Activated CD8-positive, alpha-beta T cell treated with anti-CD3 and anti-CD28 coated beads for 36 hours (primary cell): ENCODE results near the gene KDM2B. TPM values are rescaled to one million over a fixed set of nuclear protein-coding genes. Genes with fewer than 3 reads are reported as not detected.

Experiments used
- ATAC-seq: fragments of 200-7000 bp; cut with Tn5 transposase; one replicate; pipeline ENCODE4 v1.10.0; 2021; ENCODE audit warnings: mild to moderate bottlenecking, moderate library complexity
- CTCF ChIA-PET: fragments of 350-600 bp; sonication (Branson Sonifier 250); formaldehyde crosslinking; loops from one replicate; lab custom pipeline; 2021; ENCODE audit warnings: antibody characterized with exemption; lab: Charles Lee
- POLR2A ChIA-PET: fragments of 350-600 bp; sonication (Branson Sonifier 250); formaldehyde crosslinking; loops from one replicate; lab custom pipeline; 2021; ENCODE audit warnings: antibody characterized with exemption; lab: Charles Lee
- DNase-seq: peaks from one replicate; pipeline ENCODE4 v3.0.0-alpha.2; 2020
- H3K27ac Mint-ChIP-seq: one replicate; pipeline ENCODE4 v1.8.0; 2021; ENCODE audit warnings: mild to moderate bottlenecking, mixed read lengths
- H3K27me3 Mint-ChIP-seq: one replicate; pipeline ENCODE4 v1.8.0; 2021; ENCODE audit warnings: mixed read lengths
- H3K36me3 Mint-ChIP-seq: one replicate; pipeline ENCODE4 v1.8.0; 2021; ENCODE audit warnings: low read depth, mixed read lengths
- H3K4me1 Mint-ChIP-seq: one replicate; pipeline ENCODE4 v1.8.0; 2021; ENCODE audit warnings: low read depth, mixed read lengths
- H3K4me3 Mint-ChIP-seq: one replicate; pipeline ENCODE4 v1.8.0; 2021; ENCODE audit warnings: mild to moderate bottlenecking, moderate library complexity, mixed read lengths
- H3K9me3 Mint-ChIP-seq: one replicate; pipeline ENCODE4 v1.8.0; 2021; ENCODE audit warnings: mixed read lengths
- CTCF ChIP-seq: fragments of 200-600 bp; IDR thresholded peaks from one replicate; pipeline ENCODE4 v1.8.0; 2022; ENCODE audit warnings: antibody characterized with exemption, mild to moderate bottlenecking
- intact Hi-C: fragments of 100-400 bp; cut with micrococcal nuclease; formaldehyde crosslinking; loops from one replicate; pipeline ENCODE4 v1.10.0; 2022
- total RNA-seq, 2 experiments: library from RNA; stranded (reverse); gene quantifications; one replicate each; pipeline ENCODE4 v1.2.3, GENCODE V29; 2021

The KDM2B gene
- total RNA-seq, 2 experiments from 2014 or later = 61.0 to 61.7 TPM

- POLR2A ChIA-PET = no interaction called here
Observed at GRCh38 chr12:121503395-121503794, 77.4 kb downstream of the KDM2B start.

DNA sequence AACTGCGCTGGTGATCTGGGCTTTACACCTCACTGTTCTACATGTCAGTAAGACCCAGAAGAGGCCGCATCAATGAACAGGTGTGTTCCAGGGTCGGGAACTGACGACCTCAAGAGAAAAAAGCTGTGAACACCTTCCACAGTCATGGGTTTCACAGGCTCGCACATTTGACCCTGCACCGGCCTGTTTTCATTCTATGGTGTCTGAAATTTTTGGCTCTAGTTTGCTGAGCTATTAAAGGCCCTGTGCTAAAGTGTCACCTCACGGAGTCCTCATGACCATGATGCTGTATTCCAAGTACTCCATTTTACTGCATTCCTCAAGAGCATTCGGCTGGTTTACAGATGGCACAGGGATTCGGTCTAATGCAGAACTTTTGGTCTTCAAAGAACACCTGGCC lies 78.9 kb downstream of the KDM2B start:
- CTCF ChIA-PET = interaction anchor here (2.4 to 3.9 kb wide), 2 partner anchors 12 to 123 kb away, joined by 6 to 25 read pairs; no protein-coding TSS in a partner anchor
- POLR2A ChIA-PET = interaction anchor here (0.5 kb wide), 1 partner anchor 170 kb away, joined by 3 read pairs; no protein-coding TSS in a partner anchor
- DNase-seq = no peak
- Mint-ChIP-seq H3K27me3 (no peaks in the 10 kb centered on the region), H3K4me3 (no peak overlapping the region), H3K36me3 (peaks cover 2% of the 10 kb centered on the region), H3K9me3 (no peaks in the 10 kb centered on the region), H3K27ac (no peak overlapping the region), H3K4me1 (peaks cover 15% of the 10 kb centered on the region)
- intact Hi-C loops = loop anchor here (10.0 kb wide), 2 partner anchors 83 to 123 kb away; partner anchors contain the start of genes KDM2B and ORAI1
- no peak for ATAC-seq
- no peak for TF ChIP-seq CTCF

More at GRCh38 chr12:121503395-121503794, 77.4 kb downstream of the KDM2B start:
- ATAC-seq (no peak), DNase-seq (no peak)
- peaks cover 13% of the 10 kb centered on the region for H3K4me1 Mint-ChIP-seq
- CTCF ChIA-PET = interaction anchor here (1.2 to 2.4 kb wide), 5 partner anchors 9 to 178 kb away, joined by 3 to 6 read pairs (median 5); no protein-coding TSS in a partner anchor
- peaks cover 6% of the 10 kb centered on the region for H3K36me3 Mint-ChIP-seq
- H3K9me3 Mint-ChIP-seq = no peaks in the 10 kb centered on the region
- no peak overlapping the region for H3K4me3 Mint-ChIP-seq
- H3K27ac Mint-ChIP-seq = peak overlapping the region; percentile 49
- no peaks in the 10 kb centered on the region for H3K27me3 Mint-ChIP-seq
- intact Hi-C loops = loop anchor here (10.0 kb wide), 2 partner anchors 81 to 121 kb away; partner anchors contain the start of genes KDM2B and ORAI1
- no peak for TF ChIP-seq CTCF

- ChIA-PET CTCF (interaction anchor here (0.6 to 3.9 kb wide), 26 partner anchors 9 to 212 kb away, joined by 3 to 25 read pairs (median 4); partner anchors contain the start of gene MORN3), POLR2A (interaction anchor here (1.1 kb wide), 1 partner anchor 19 kb away, joined by 3 read pairs; no protein-coding TSS in a partner anchor)
- peak; percentile 80 for DNase-seq
- peaks cover 2% of the 10 kb centered on the region for H3K36me3 Mint-ChIP-seq
- H3K27me3 Mint-ChIP-seq = no peaks in the 10 kb centered on the region
- H3K4me1 Mint-ChIP-seq = peaks cover 17% of the 10 kb centered on the region
- H3K4me3 Mint-ChIP-seq = no peak overlapping the region
- intact Hi-C loops = loop anchor here (5.0 to 10.0 kb wide), 4 partner anchors 32 to 185 kb away; partner anchors contain the start of genes KDM2B and ORAI1
- H3K27ac Mint-ChIP-seq = no peak overlapping the region
- no peaks in the 10 kb centered on the region for H3K9me3 Mint-ChIP-seq
- peak; percentile 78 for ATAC-seq
- TF ChIP-seq CTCF = peak; percentile 99
Observed at GRCh38 chr12:121499929-121500793, 80.7 kb downstream of the KDM2B start.

GRCh38 chr12:121495746-121496145 lies 85.1 kb downstream of the KDM2B start:
- peaks cover 7% of the 10 kb centered on the region for H3K36me3 Mint-ChIP-seq
- no peak for ATAC-seq
- ChIA-PET CTCF (interaction anchor here (1.1 to 4.5 kb wide), 4 partner anchors 18 to 190 kb away, joined by 4 to 26 read pairs (median 18); partner anchors contain the start of gene ORAI1), POLR2A (no interaction called here)
- TF ChIP-seq CTCF = no peak
- H3K9me3 Mint-ChIP-seq = no peaks in the 10 kb centered on the region
- H3K4me3 Mint-ChIP-seq = no peak overlapping the region
- DNase-seq = no peak
- intact Hi-C loops = loop anchor here (5.0 to 10.0 kb wide), 2 partner anchors 37 to 189 kb away; no protein-coding TSS in a partner anchor
- H3K27me3 Mint-ChIP-seq = no peaks in the 10 kb centered on the region
- peaks cover 17% of the 10 kb centered on the region for H3K4me1 Mint-ChIP-seq
- no peak overlapping the region for H3K27ac Mint-ChIP-seq
